H1 (cell line): ENCODE data around the gene SBK2. TPM values are rescaled to one million over a fixed set of nuclear protein-coding genes. Genes with fewer than 3 reads are reported as not detected.

Experiments used
- ATF3 ChIP-seq: IDR thresholded peaks from 2 replicates; pipeline ENCODE4 v1.6.1; 2011; ENCODE audit warnings: low read depth, mild to moderate bottlenecking, low read length; ENCODE audit not compliant: insufficient read depth
- BCL11A ChIP-seq, 2 experiments: IDR thresholded peaks; one replicate each; pipeline ENCODE4 v1.6.1; 2011; ENCODE audit warnings: low read depth in 2 of 2, low read length in 2 of 2, mild to moderate bottlenecking in 2 of 2
- EP300 ChIP-seq, 2 experiments: IDR thresholded peaks; 1 replicate in 1 of 2; 2 replicates in 1 of 2; pipeline ENCODE4 v1.6.1; 2011 to 2012; ENCODE audit warnings: low read depth in 2 of 2, low read length in 2 of 2, mild to moderate bottlenecking in 2 of 2, borderline replicate concordance in 1 of 2, inconsistent platforms in 1 of 2, moderate library complexity in 1 of 2
- SP2 ChIP-seq: IDR thresholded peaks from 2 replicates; pipeline ENCODE4 v1.6.1; 2012; ENCODE audit warnings: mild to moderate bottlenecking, low read length, inconsistent platforms
- polyA plus RNA-seq, 7 experiments: library from polyadenylated mRNA; depleted of rRNA in 3 of 7; stranded (reverse) in 5 of 7; unstranded in 2 of 7; fragments of >200 nt in 5 of 7; fragments of 200-250 nt in 2 of 7; gene quantifications; 1 replicate in 5 of 7; 2 replicates in 1 of 7; 4 replicates in 1 of 7; pipeline versions ENCODE4 v1.2.1 to v1.2.3, GENCODE V29; 2011 to 2013; ENCODE audit warnings: missing spikeins in 2 of 7, mixed read lengths in 2 of 7
- total RNA-seq: library from RNA; stranded (reverse); fragmentation: NEBNext Ultra II Directional; extraction: Animal tissue kit (Norgen Biotek cat#: 25700); gene quantifications from 2 replicates; pipeline ENCODE4 v1.2.1, GENCODE V29; 2021

The SBK2 gene
- total and polyA plus RNA-seq, 2 of the 8 experiments (the other 6 are each of a cell fraction or from before 2014, with no cell fraction given), result 3.2 to 4.1 TPM

- TF ChIP-seq ATF3, result no peak
- TF ChIP-seq SP2, result no peak
- no peak for TF ChIP-seq BCL11A (IDR thresholded peaks at IDR 0.05; ENCODE audit: low read depth in 2 of 2, low read length in 2 of 2)
- no peak for TF ChIP-seq EP300 (IDR thresholded peaks at IDR 0.05; ENCODE audit: borderline replicate concordance in 1 of 2, low read depth in 2 of 2, low read length in 2 of 2)
- TF ChIP-seq, all 59 proteins: peak for 0
These were observed 15.3 kb upstream of the SBK2 start (continued) for GRCh38 chr19:55552206-55552605.
